GM10248 (cell line): ENCODE results near the gene OR52K2.
"Not testable (repeated sequence)": the region's sequence is repeated elsewhere in the genome, so short reads cannot be mapped to it uniquely, and the experiment has no call there.

Source experiments
- CTCF ChIA-PET: fragments of 300-600 bp; sonication (Branson Sonifier 250); formaldehyde crosslinking; extraction: SDS; loops from one replicate; lab custom pipeline; 2021; ENCODE audit warnings: antibody characterized with exemption; lab: Yijun Ruan, JAX
- POLR2A ChIA-PET: fragments of 350-650 bp; sonication (Branson Sonifier 250); formaldehyde crosslinking; extraction: SDS; loops from one replicate; lab custom pipeline; 2020; ENCODE audit warnings: antibody characterized with exemption; lab: Yijun Ruan, JAX
- DNase-seq: peaks from one replicate; pipeline ENCODE4 v3.0.0; 2012; ENCODE audit errors: extremely low spot score
- CTCF ChIP-seq: IDR thresholded peaks from 2 replicates; pipeline ENCODE4 v1.5.1; 2012; ENCODE audit warnings: mild to moderate bottlenecking, low read depth; ENCODE audit errors: extremely low read depth, missing control alignments, control extremely low read depth

OR52K2 gene

GRCh38 chr11:4448995-4449394 lies at the start of gene OR52K2:
Gene OR52K2, plus strand, starts transcription at chr11:4449295. Its CDS starts 45 bp downstream, at chr11:4449340.
- ChIA-PET CTCF (no interaction called here), POLR2A (no interaction called here)
- no peak for TF ChIP-seq CTCF
- no peak for DNase-seq

- CTCF ChIA-PET, DNase-seq, POLR2A ChIA-PET: not testable (repeated sequence)
Observed at GRCh38 chr11:4406206-4406605, 42.9 kb upstream of the OR52K2 start.

GRCh38 chr11:4416306-4416705 lies 32.8 kb upstream of the OR52K2 start:
- TF ChIP-seq CTCF: no peak
- ChIA-PET POLR2A (no interaction called here), CTCF (interaction anchor here (1.2 kb wide), 1 partner anchor 229 kb away, joined by 3 read pairs; no protein-coding TSS in a partner anchor)
- DNase-seq: no peak

- TF ChIP-seq CTCF: no peak
- ChIA-PET POLR2A (no interaction called here), CTCF (no interaction called here)
- no peak for DNase-seq
Observed at GRCh38 chr11:4416816-4417215, 32.3 kb upstream of the OR52K2 start.

- CTCF ChIA-PET: no interaction called here
- POLR2A ChIA-PET: no interaction called here
- DNase-seq: no peak
- no peak for TF ChIP-seq CTCF
Observed at GRCh38 chr11:4418403-4418802, 30.7 kb upstream of the OR52K2 start.

- DNase-seq: no peak
- CTCF ChIA-PET: no interaction called here
- no peak for TF ChIP-seq CTCF
- POLR2A ChIA-PET: no interaction called here
Observed at GRCh38 chr11:4430051-4430450, 19.0 kb upstream of the OR52K2 start.

- CTCF ChIA-PET: no interaction called here
- POLR2A ChIA-PET: no interaction called here
- TF ChIP-seq CTCF: no peak
- DNase-seq: no peak
Observed at GRCh38 chr11:4433856-4434255, 15.2 kb upstream of the OR52K2 start.
